ENCODE results near the gene ZMIZ1. TPM values are rescaled to one million over a fixed set of nuclear protein-coding genes. Genes with fewer than 3 reads are reported as not detected.
A peak's percentile ranks its signal among the peaks of the same experiment; 100 is the strongest.

Gene ZMIZ1
- total RNA-seq, 1 experiment from 2014 or later: 28.4 TPM

DNA sequence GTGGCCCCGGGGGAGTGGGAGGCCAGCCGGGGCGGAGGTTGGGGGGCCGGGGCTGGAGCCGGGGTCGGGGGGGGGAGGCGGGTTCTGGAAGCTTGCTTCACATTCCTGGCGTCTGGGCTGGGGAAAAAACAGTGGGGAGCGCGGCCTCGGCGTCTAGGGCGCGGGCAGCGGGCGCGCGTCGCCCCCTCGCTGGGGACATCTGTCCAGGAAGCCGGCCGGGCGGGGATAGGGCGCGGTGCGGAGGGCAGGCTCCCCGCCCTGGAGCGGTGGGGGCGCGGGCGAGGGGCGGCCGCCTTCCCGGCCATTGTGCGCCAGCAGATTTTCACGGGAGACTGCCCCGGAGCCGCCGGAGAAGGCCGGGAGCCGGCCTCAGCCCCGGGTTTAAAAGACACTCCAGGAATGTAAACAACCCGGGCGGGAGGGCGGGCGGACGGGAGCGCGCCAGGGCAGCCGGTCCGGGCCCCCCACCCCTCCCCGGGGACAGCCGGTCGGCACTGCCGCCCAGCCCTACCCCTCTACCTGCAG, 1.4 kb downstream of the ZMIZ1 start:
- H3K4me1 ChIP-seq (ENCODE audit: control insufficient read depth in 1 of 2, insufficient read depth in 2 of 2, low read length in 2 of 2): peaks cover 37 to 59% of the 10 kb centered on the region in 2 experiments
- no peak for ATAC-seq
- ChIA-PET POLR2A (no interaction called here), RAD21 (ENCODE audit: low non-redundant PET in 1 of 2, low total read pairs in 2 of 2, uncharacterized antibody in 2 of 2, unreplicated experiment in 2 of 2) (no interaction called here), CTCF (no interaction called here)
- H4K20me1 ChIP-seq (ENCODE audit: insufficient read depth): no peaks in the 10 kb centered on the region
- intact Hi-C loops (cut with micrococcal nuclease): no loop called here
- no peaks in the 10 kb centered on the region for H3K9me2 ChIP-seq (ENCODE audit: insufficient read depth)
- H3K9ac ChIP-seq (ENCODE audit: low read length): peak overlapping the region; percentile 76
- TF ChIP-seq, protein P1, sequence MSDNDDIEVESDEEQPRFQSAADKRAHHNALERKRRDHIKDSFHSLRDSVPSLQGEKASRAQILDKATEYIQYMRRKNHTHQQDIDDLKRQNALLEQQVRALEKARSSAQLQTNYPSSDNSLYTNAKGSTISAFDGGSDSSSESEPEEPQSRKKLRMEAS (IDR thresholded peaks at IDR 0.05): no peak
- TF ChIP-seq EZH2 (IDR thresholded peaks at IDR 0.05) (no peak), POLR2A (IDR thresholded peaks at IDR 0.05; ENCODE audit: borderline replicate concordance, extremely low read depth, insufficient read depth, insufficient read length) (no peak), SRF (IDR thresholded peaks at IDR 0.05; ENCODE audit: low read depth) (no peak), EGR1 (IDR thresholded peaks at IDR 0.05; ENCODE audit: low read depth) (no peak), RAD21 (IDR thresholded peaks at IDR 0.05; ENCODE audit: low read depth) (no peak), EZH2phosphoT487 (IDR thresholded peaks at IDR 0.05; ENCODE audit: borderline replicate concordance) (no peak), CBX3 (IDR thresholded peaks at IDR 0.05; ENCODE audit: low read depth) (no peak), ZFX (IDR thresholded peaks at IDR 0.05) (no peak)
- TF ChIP-seq, protein P2, sequence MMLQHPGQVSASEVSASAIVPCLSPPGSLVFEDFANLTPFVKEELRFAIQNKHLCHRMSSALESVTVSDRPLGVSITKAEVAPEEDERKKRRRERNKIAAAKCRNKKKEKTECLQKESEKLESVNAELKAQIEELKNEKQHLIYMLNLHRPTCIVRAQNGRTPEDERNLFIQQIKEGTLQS (IDR thresholded peaks at IDR 0.05): no peak
- TF ChIP-seq, protein P3, sequence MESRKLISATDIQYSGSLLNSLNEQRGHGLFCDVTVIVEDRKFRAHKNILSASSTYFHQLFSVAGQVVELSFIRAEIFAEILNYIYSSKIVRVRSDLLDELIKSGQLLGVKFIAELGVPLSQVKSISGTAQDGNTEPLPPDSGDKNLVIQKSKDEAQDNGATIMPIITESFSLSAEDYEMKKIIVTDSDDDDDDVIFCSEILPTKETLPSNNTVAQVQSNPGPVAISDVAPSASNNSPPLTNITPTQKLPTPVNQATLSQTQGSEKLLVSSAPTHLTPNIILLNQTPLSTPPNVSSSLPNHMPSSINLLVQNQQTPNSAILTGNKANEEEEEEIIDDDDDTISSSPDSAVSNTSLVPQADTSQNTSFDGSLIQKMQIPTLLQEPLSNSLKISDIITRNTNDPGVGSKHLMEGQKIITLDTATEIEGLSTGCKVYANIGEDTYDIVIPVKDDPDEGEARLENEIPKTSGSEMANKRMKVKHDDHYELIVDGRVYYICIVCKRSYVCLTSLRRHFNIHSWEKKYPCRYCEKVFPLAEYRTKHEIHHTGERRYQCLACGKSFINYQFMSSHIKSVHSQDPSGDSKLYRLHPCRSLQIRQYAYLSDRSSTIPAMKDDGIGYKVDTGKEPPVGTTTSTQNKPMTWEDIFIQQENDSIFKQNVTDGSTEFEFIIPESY (IDR thresholded peaks at IDR 0.05; ENCODE audit: extremely low read depth, insufficient replicate concordance, low read length): no peak
- TF ChIP-seq, protein P4, sequence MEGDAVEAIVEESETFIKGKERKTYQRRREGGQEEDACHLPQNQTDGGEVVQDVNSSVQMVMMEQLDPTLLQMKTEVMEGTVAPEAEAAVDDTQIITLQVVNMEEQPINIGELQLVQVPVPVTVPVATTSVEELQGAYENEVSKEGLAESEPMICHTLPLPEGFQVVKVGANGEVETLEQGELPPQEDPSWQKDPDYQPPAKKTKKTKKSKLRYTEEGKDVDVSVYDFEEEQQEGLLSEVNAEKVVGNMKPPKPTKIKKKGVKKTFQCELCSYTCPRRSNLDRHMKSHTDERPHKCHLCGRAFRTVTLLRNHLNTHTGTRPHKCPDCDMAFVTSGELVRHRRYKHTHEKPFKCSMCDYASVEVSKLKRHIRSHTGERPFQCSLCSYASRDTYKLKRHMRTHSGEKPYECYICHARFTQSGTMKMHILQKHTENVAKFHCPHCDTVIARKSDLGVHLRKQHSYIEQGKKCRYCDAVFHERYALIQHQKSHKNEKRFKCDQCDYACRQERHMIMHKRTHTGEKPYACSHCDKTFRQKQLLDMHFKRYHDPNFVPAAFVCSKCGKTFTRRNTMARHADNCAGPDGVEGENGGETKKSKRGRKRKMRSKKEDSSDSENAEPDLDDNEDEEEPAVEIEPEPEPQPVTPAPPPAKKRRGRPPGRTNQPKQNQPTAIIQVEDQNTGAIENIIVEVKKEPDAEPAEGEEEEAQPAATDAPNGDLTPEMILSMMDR (IDR thresholded peaks at IDR 0.05 in 2 of 3, conservative IDR thresholded peaks at IDR 0.05 in 1 of 3; ENCODE audit: borderline replicate concordance in 1 of 3, insufficient read depth in 1 of 3, low read depth in 2 of 3, low read length in 2 of 3): no peak
- no peak overlapping the region for H2AFZ ChIP-seq (ENCODE audit: low read depth, low read length, poor library complexity, severe bottlenecking)
- no peak for DNase-seq (ENCODE audit: low read depth, low spot score)
- no peaks in the 10 kb centered on the region for H3K27me3 ChIP-seq (ENCODE audit: insufficient read depth, low read length)
- BruUV-seq (replicated peaks): no TSS peak
- peak overlapping the region; percentile 97; the same call in 1 of the 2 replicates for H3K27ac ChIP-seq (ENCODE audit: low read depth, low read length)
- no peaks in the 10 kb centered on the region for H3K36me3 ChIP-seq (ENCODE audit: control insufficient read depth in 1 of 2, insufficient read depth in 2 of 2, low read length in 2 of 2)
- no peaks in the 10 kb centered on the region for H3K9me3 ChIP-seq (ENCODE audit: control insufficient read depth in 1 of 2, insufficient read depth in 1 of 2, low read depth in 1 of 2, low read length in 2 of 2)
- peak overlapping the region; percentile 84 to 85 for H3K4me3 ChIP-seq (replicated peaks in 1 of 2; ENCODE audit: low read depth in 1 of 2, low read length in 2 of 2)
- H3K4me2 ChIP-seq (ENCODE audit: low read length): peak overlapping the region; percentile 90
- peaks cover 50% of the 10 kb centered on the region for H3K79me2 ChIP-seq (ENCODE audit: insufficient read depth, low read length)
